ENCODE data around the gene TMEM41A. TPM values are rescaled to one million over a fixed set of nuclear protein-coding genes. Genes with fewer than 3 reads are reported as not detected.

Gene TMEM41A
- total RNA-seq, 2 experiments from 2014 or later, result 20.9 to 23.7 TPM

Other genes starting within 250 kb of the TMEM41A start
- 1 to 10 TPM; 3.5 to 5.6 TPM for gene EHHADH, start 245.0 kb downstream of the TMEM41A start, total RNA-seq
- gene MAP3K13, start 135.9 kb downstream of the TMEM41A start, total RNA-seq, result 10 to 100 TPM; 11.4 to 12.5 TPM
- not detected for gene LIPH, start 53.6 kb upstream of the TMEM41A start, total RNA-seq
- 10 to 100 TPM; 31.4 to 32.4 TPM for gene SENP2, start 87.3 kb upstream of the TMEM41A start, total RNA-seq